Keratinocyte (primary cell): ENCODE results near the gene TBRG4. TPM values are rescaled to one million over a fixed set of nuclear protein-coding genes. Genes with fewer than 3 reads are reported as not detected.

Source experiments
- DNase-seq: peaks from one replicate; pipeline ENCODE4 v3.0.0-alpha.2; 2011; ENCODE audit warnings: low read depth, missing footprints, low spot score
- FAIRE-seq: peaks from 2 replicates; lab custom pipeline; 2011; peaks lifted over from hg19 to GRCh38; lab: Jason Lieb, UNC
- H2AFZ ChIP-seq: 2 replicates; pipeline ENCODE4 v1.6.0; 2012; ENCODE audit warnings: low read length, control low read depth, inconsistent platforms; ENCODE audit not compliant: control insufficient read depth
- H3K27ac ChIP-seq: 2 replicates; pipeline ENCODE4 v1.5.1; 2011; ENCODE audit warnings: low read length; ENCODE audit not compliant: control insufficient read depth, insufficient read depth
- H3K27me3 ChIP-seq: 3 replicates; pipeline ENCODE4 v1.6.0; 2011; ENCODE audit warnings: low read length; ENCODE audit not compliant: control insufficient read depth, insufficient read depth; ENCODE audit errors: extremely low read depth
- H3K36me3 ChIP-seq, 2 experiments: 2 replicates in 1 of 2; 3 replicates in 1 of 2; pipeline ENCODE4 v1.5.1; 2011; ENCODE audit warnings: low read length in 2 of 2, mild to moderate bottlenecking in 1 of 2; ENCODE audit not compliant: control insufficient read depth in 2 of 2, insufficient read depth in 2 of 2; ENCODE audit errors: extremely low read depth in 1 of 2
- H3K4me1 ChIP-seq: 3 replicates; pipeline ENCODE4 v1.5.1; 2011; ENCODE audit warnings: low read length; ENCODE audit not compliant: control insufficient read depth, insufficient read depth; ENCODE audit errors: extremely low read depth
- H3K4me2 ChIP-seq: 3 replicates; pipeline ENCODE4 v1.6.0; 2011; ENCODE audit warnings: low read depth, low read length; ENCODE audit not compliant: control insufficient read depth, insufficient read depth; ENCODE audit errors: extremely low read depth
- H3K4me3 ChIP-seq, 3 experiments: fragments of 200-600 bp in 1 of 3; sonication (generic) in 1 of 3; 2 replicates in 2 of 3; 3 replicates in 1 of 3; pipeline ENCODE4 v1.5.1; 2011 to 2016; ENCODE audit warnings: low read length in 3 of 3, mild to moderate bottlenecking in 3 of 3, control low read depth in 2 of 3, inconsistent platforms in 1 of 3, low read depth in 1 of 3, mixed read lengths in 1 of 3, mixed run types in 1 of 3, moderate library complexity in 1 of 3; ENCODE audit not compliant: control insufficient read depth in 2 of 3, insufficient read depth in 2 of 3; ENCODE audit errors: extremely low read depth in 1 of 3
- H3K79me2 ChIP-seq: 2 replicates; pipeline ENCODE4 v1.6.0; 2012; ENCODE audit warnings: low read length; ENCODE audit not compliant: control insufficient read depth, insufficient read depth
- H3K9ac ChIP-seq: 3 replicates; pipeline ENCODE4 v1.6.0; 2011; ENCODE audit warnings: low read length; ENCODE audit not compliant: control insufficient read depth, insufficient read depth; ENCODE audit errors: extremely low read depth
- H3K9me1 ChIP-seq: 3 replicates; pipeline ENCODE4 v1.6.0; 2011; ENCODE audit warnings: low read length; ENCODE audit not compliant: control insufficient read depth, insufficient read depth; ENCODE audit errors: extremely low read depth
- H3K9me3 ChIP-seq: 2 replicates; pipeline ENCODE4 v1.5.1; 2012; ENCODE audit warnings: low read depth, low read length; ENCODE audit not compliant: control insufficient read depth
- H4K20me1 ChIP-seq: 3 replicates; pipeline ENCODE4 v1.6.0; 2011; ENCODE audit warnings: low read length; ENCODE audit not compliant: control insufficient read depth, insufficient read depth; ENCODE audit errors: extremely low read depth
- EZH2 ChIP-seq: IDR thresholded peaks from one replicate; pipeline ENCODE4 v1.6.1; 2012; ENCODE audit warnings: inconsistent platforms, mild to moderate bottlenecking, low read length, moderate library complexity
- dilution Hi-C: fragments of 300-500 bp; cut with MboI; formaldehyde crosslinking; loops from one replicate; pipeline ENCODE4 v1.7.0; 2020; ENCODE audit warnings: low sequenced_read_pairs; ENCODE audit not compliant: extremely low pct_ligation_motif_present
- polyA plus RNA-seq, 5 experiments: library from polyadenylated mRNA; depleted of rRNA in 3 of 5; stranded (reverse) in 3 of 5; stranded (forward) in 1 of 5; unstranded in 1 of 5; fragments of >200 nt; gene quantifications; 1 replicate in 1 of 5; 2 replicates in 3 of 5; 3 replicates in 1 of 5; pipeline versions ENCODE4 v1.2.1 to v1.2.3, GENCODE V29; 2011 to 2012; ENCODE audit warnings: missing spikeins in 2 of 5, low read depth in 1 of 5, low replicate concordance in 1 of 5
- TF ChIP-seq, protein P1 (sequence below), 3 experiments: IDR thresholded peaks in 1 of 3; conservative IDR thresholded peaks in 1 of 3; optimal IDR thresholded peaks in 1 of 3; 2 replicates in 2 of 3; 3 replicates in 1 of 3; pipeline versions ENCODE3 to v1.5.1; 2011; ENCODE audit warnings: low read length in 3 of 3, mild to moderate bottlenecking in 3 of 3, moderate library complexity in 2 of 3, control low read depth in 1 of 3, inconsistent platforms in 1 of 3; ENCODE audit not compliant: insufficient read depth in 2 of 3; ENCODE audit errors: extremely low read depth in 1 of 3

Gene TBRG4
- polyA plus RNA-seq, 1 donor (not counting 4 experiments of a cell fraction or from before 2014, with no cell fraction given): 90.5 TPM

DNA sequence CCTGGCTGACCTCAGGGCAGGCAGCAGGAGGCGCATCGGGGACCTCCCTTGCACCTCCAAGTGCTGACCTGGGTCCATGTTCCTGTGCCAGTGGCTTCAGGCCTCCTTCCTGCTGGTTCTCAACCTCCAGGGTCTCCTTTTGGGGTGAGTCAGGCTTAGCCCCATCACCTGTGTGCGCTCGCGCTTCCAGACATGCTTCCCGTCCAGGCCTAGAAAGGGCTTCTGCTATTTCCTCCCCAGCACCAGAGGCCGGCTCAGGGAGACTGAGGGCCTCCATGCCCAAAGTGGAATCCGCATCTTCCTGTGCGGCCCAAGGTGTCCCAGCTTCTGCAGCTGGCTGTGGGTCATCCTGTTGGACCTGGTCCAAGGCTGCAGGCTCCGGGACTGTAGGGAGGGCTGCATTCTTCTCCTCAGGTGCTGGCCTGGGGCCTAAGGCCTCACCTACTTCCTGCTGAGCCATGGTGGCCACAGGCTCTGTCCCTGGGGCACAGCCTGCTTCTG lies 28.6 kb downstream of the TBRG4 start:
- Histone ChIP-seq H3K9ac (no peak overlapping the region), H3K4me1 (peaks cover 2% of the 10 kb centered on the region), H3K27me3 (no peaks in the 10 kb centered on the region), H2AFZ (no peak overlapping the region), H3K9me3 (no peaks in the 10 kb centered on the region), H3K9me1 (no peaks in the 10 kb centered on the region), H3K4me3 (no peak overlapping the region), H3K79me2 (no peaks in the 10 kb centered on the region), H4K20me1 (peaks cover 3% of the 10 kb centered on the region), H3K27ac (no peak overlapping the region), H3K36me3 (no peaks in the 10 kb centered on the region), H3K4me2 (no peak overlapping the region)
- dilution Hi-C loops: no loop called here
- TF ChIP-seq EZH2: no peak
- TF ChIP-seq, protein P1, sequence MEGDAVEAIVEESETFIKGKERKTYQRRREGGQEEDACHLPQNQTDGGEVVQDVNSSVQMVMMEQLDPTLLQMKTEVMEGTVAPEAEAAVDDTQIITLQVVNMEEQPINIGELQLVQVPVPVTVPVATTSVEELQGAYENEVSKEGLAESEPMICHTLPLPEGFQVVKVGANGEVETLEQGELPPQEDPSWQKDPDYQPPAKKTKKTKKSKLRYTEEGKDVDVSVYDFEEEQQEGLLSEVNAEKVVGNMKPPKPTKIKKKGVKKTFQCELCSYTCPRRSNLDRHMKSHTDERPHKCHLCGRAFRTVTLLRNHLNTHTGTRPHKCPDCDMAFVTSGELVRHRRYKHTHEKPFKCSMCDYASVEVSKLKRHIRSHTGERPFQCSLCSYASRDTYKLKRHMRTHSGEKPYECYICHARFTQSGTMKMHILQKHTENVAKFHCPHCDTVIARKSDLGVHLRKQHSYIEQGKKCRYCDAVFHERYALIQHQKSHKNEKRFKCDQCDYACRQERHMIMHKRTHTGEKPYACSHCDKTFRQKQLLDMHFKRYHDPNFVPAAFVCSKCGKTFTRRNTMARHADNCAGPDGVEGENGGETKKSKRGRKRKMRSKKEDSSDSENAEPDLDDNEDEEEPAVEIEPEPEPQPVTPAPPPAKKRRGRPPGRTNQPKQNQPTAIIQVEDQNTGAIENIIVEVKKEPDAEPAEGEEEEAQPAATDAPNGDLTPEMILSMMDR (optimal IDR thresholded peaks at IDR 0.05 in 1 of 3, IDR thresholded peaks at IDR 0.05 in 1 of 3, conservative IDR thresholded peaks at IDR 0.05 in 1 of 3; ENCODE audit: extremely low read depth in 1 of 3, insufficient read depth in 2 of 3, low read length in 3 of 3): no peak
- FAIRE-seq (no peak), DNase-seq (no peak)

GRCh38 chr7:45082031-45082830 lies 29.3 kb downstream of the TBRG4 start:
- peaks cover 0 to 3% of the 10 kb centered on the region in 2 experiments for H3K36me3 ChIP-seq
- H4K20me1 ChIP-seq: peaks cover 3% of the 10 kb centered on the region
- no peaks in the 10 kb centered on the region for H3K27me3 ChIP-seq
- dilution Hi-C loops: no loop called here
- DNase-seq (no peak), FAIRE-seq (no peak)
- no peak for TF ChIP-seq EZH2
- TF ChIP-seq, protein P1 (optimal IDR thresholded peaks at IDR 0.05 in 1 of 3, IDR thresholded peaks at IDR 0.05 in 1 of 3, conservative IDR thresholded peaks at IDR 0.05 in 1 of 3; ENCODE audit: extremely low read depth in 1 of 3, insufficient read depth in 2 of 3, low read length in 3 of 3): no peak
- no peaks in the 10 kb centered on the region for H3K9me3 ChIP-seq
- H3K27ac ChIP-seq: no peak overlapping the region
- no peak overlapping the region for H3K9ac ChIP-seq
- peaks cover 2% of the 10 kb centered on the region for H3K4me1 ChIP-seq
- no peak overlapping the region for H2AFZ ChIP-seq
- H3K4me2 ChIP-seq: no peak overlapping the region
- no peaks in the 10 kb centered on the region for H3K79me2 ChIP-seq
- no peak overlapping the region for H3K4me3 ChIP-seq
- no peaks in the 10 kb centered on the region for H3K9me1 ChIP-seq
